ENCODE measurements around the gene RNF5. TPM values are rescaled to one million over a fixed set of nuclear protein-coding genes. Genes with fewer than 3 reads are reported as not detected.

The RNF5 gene
- total and polyA plus RNA-seq, 2 donors (not counting 1 experiment from before 2014, with no cell fraction given): 25.5 to 40.7 TPM

DNA sequence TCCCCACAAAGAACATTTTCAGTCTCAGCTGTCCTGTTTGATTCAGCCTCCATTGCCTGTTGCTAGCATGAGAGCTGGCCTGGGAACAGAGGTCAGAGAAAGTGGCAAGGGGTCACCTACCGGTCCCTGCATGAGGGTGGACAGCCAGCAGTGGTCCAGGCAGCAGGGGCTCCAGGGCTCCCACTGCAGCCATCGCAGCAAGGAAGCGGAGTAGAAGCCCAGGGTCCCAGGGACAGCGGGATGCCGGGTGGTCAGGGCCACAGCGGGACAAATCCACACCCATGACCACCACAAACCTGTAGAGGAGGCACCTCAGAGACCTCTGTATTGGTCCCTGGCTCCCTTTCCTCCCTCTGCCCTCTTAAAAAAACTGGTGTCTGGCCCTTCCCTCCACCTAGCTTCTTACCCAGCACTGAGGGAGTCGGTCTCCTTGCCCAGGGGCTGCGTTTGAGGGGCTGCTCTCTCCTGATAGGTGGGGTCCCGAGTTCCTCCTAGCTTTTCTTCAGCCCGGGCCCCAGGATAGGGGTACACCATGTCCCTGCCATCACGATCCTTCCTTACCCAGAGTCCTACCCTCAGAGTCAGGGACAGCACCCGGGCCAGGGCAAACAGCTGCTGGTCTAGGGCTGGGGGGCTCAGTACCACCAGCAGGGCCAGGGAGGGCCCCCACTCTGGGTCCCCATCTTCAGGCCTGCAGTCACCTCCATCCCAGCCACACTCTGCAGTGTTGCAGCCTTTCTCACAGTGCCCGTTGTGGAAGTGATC is 22.7 kb downstream of the RNF5 start:
- H3K4me3 Mint-ChIP-seq: no peak overlapping the region
- no peak for DNase-seq

More for the DNA sequence above, 22.7 kb downstream of the RNF5 start:
- Histone ChIP-seq H4K20me1 (ENCODE audit: control insufficient read depth, insufficient read depth, low read length, poor library complexity, severe bottlenecking) (no peaks in the 10 kb centered on the region), H3K27ac (ENCODE audit: low read length in 2 of 2) (no peak overlapping the region), H2AFZ (ENCODE audit: insufficient read depth, low read depth, low read length, poor library complexity, severe bottlenecking) (no peak overlapping the region), H3K36me3 (replicated peaks in 1 of 2; ENCODE audit: control extremely low read depth in 1 of 2, control insufficient read depth in 1 of 2, extremely low read depth in 1 of 2, insufficient read depth in 2 of 2, low read length in 1 of 2) (no peaks in the 10 kb centered on the region), H3K4me3 (ENCODE audit: control extremely low read depth in 1 of 5, extremely low read depth in 1 of 5, insufficient read depth in 1 of 5, low read depth in 2 of 5, low read length in 4 of 5) (no peak overlapping the region), H3K27me3 (replicated peaks in 1 of 4; ENCODE audit: control extremely low read depth in 1 of 4, control insufficient read depth in 3 of 4, insufficient read depth in 4 of 4, low read length in 3 of 4) (peaks cover 0 to 8% (median 2%) of the 10 kb centered on the region in 4 experiments), H3K4me1 (ENCODE audit: control insufficient read depth in 2 of 2, insufficient read depth in 2 of 2, low read length in 2 of 2) (peaks cover 6 to 12% of the 10 kb centered on the region in 2 donors), H3K9ac (ENCODE audit: low read length) (no peak overlapping the region), H3K4me2 (replicated peaks; ENCODE audit: low read depth, low read length, poor library complexity, severe bottlenecking) (no peak overlapping the region), H3K9me3 (ENCODE audit: control extremely low read depth in 1 of 3, control insufficient read depth in 2 of 3, insufficient read depth in 1 of 3, low read length in 2 of 3) (no peaks in the 10 kb centered on the region), H3K79me2 (ENCODE audit: control insufficient read depth, insufficient read depth, low read length) (no peaks in the 10 kb centered on the region)
- TF ChIP-seq CTCF (IDR thresholded peaks at IDR 0.05) (no peak), EZH2 (IDR thresholded peaks at IDR 0.05; ENCODE audit: borderline replicate concordance, insufficient read depth, low read depth, low read length, poor library complexity, severe bottlenecking) (no peak)
- WGBS (ENCODE audit: insufficient coverage): 95% methylated on average over 11 of the region's 13 CpGs
- ATAC-seq (ENCODE audit: low read depth): no peak
- Mint-ChIP-seq H3K27ac (no peak overlapping the region), H3K9me3 (ENCODE audit: insufficient read depth) (no peaks in the 10 kb centered on the region), H3K27me3 (peaks cover 8% of the 10 kb centered on the region), H3K4me1 (peaks cover 13% of the 10 kb centered on the region)
- ChIA-PET POLR2A (no interaction called here), CTCF (no interaction called here)
- intact Hi-C loops (cut with micrococcal nuclease): no loop called here

Measured in B cell (primary cell).